ENCODE results near the gene RHBDL1. TPM values are rescaled to one million over a fixed set of nuclear protein-coding genes. Genes with fewer than 3 reads are reported as not detected.
"Not testable (repeated sequence)": the region's sequence is repeated elsewhere in the genome, so short reads cannot be mapped to it uniquely, and the experiment has no call there.

The RHBDL1 gene
- total RNA-seq, 1 donor from 2014 or later, result 3.0 TPM

GRCh38 chr16:709566-710499, 34.4 kb downstream of the RHBDL1 start:
- no peak for DNase-seq (ENCODE audit: low spot score)
- Mint-ChIP-seq H3K4me1 (ENCODE audit: low read depth) (peaks cover 12% of the 10 kb centered on the region), H3K4me3 (ENCODE audit: unreplicated experiment) (no peak overlapping the region), H3K27ac (ENCODE audit: unreplicated experiment) (no peak overlapping the region), H3K27me3 (ENCODE audit: low read depth) (peaks cover 21% of the 10 kb centered on the region), H3K9me3 (ENCODE audit: low read depth) (no peaks in the 10 kb centered on the region), H3K36me3 (ENCODE audit: low read depth) (no peaks in the 10 kb centered on the region)
- no peak for TF ChIP-seq CTCF (IDR thresholded peaks at IDR 0.05)

- Mint-ChIP-seq H3K4me3 (ENCODE audit: unreplicated experiment) (no peak overlapping the region), H3K4me1 (ENCODE audit: low read depth) (peaks cover 12% of the 10 kb centered on the region), H3K36me3 (ENCODE audit: low read depth) (no peaks in the 10 kb centered on the region), H3K27ac (ENCODE audit: unreplicated experiment) (no peak overlapping the region), H3K9me3 (ENCODE audit: low read depth) (no peaks in the 10 kb centered on the region), H3K27me3 (ENCODE audit: low read depth) (peaks cover 21% of the 10 kb centered on the region)
- DNase-seq (ENCODE audit: low spot score), result no peak
- TF ChIP-seq CTCF (IDR thresholded peaks at IDR 0.05), result no peak
These were observed 35.1 kb downstream of the RHBDL1 start for GRCh38 chr16:710500-711075.

GRCh38 chr16:711084-711483, 35.6 kb downstream of the RHBDL1 start:
- no peak for DNase-seq (ENCODE audit: low spot score)
- H3K4me1 Mint-ChIP-seq (ENCODE audit: low read depth), result peaks cover 16% of the 10 kb centered on the region
- no peaks in the 10 kb centered on the region for H3K9me3 Mint-ChIP-seq (ENCODE audit: low read depth)
- peaks cover 21% of the 10 kb centered on the region for H3K27me3 Mint-ChIP-seq (ENCODE audit: low read depth)
- no peak for TF ChIP-seq CTCF (IDR thresholded peaks at IDR 0.05)
- no peak overlapping the region for H3K27ac Mint-ChIP-seq (ENCODE audit: unreplicated experiment)
- H3K36me3 Mint-ChIP-seq (ENCODE audit: low read depth), result no peaks in the 10 kb centered on the region
- no peak overlapping the region for H3K4me3 Mint-ChIP-seq (ENCODE audit: unreplicated experiment)

GRCh38 chr16:711548-712320, 36.3 kb downstream of the RHBDL1 start:
- DNase-seq (ENCODE audit: low spot score), result no peak
- H3K27ac Mint-ChIP-seq (ENCODE audit: unreplicated experiment), result no peak overlapping the region
- H3K9me3 Mint-ChIP-seq (ENCODE audit: low read depth), result no peaks in the 10 kb centered on the region
- peaks cover 19% of the 10 kb centered on the region for H3K27me3 Mint-ChIP-seq (ENCODE audit: low read depth)
- peaks cover 20% of the 10 kb centered on the region for H3K4me1 Mint-ChIP-seq (ENCODE audit: low read depth)
- peak; percentile 94 for TF ChIP-seq CTCF (IDR thresholded peaks at IDR 0.05)
- H3K36me3 Mint-ChIP-seq (ENCODE audit: low read depth), result no peaks in the 10 kb centered on the region
- H3K4me3 Mint-ChIP-seq (ENCODE audit: unreplicated experiment), result no peak overlapping the region

- TF ChIP-seq CTCF (IDR thresholded peaks at IDR 0.05), result peak; percentile 81
- H3K4me3 Mint-ChIP-seq (ENCODE audit: unreplicated experiment); H3K9me3 Mint-ChIP-seq (ENCODE audit: low read depth); DNase-seq (ENCODE audit: low spot score); H3K36me3 Mint-ChIP-seq (ENCODE audit: low read depth): not testable (repeated sequence)
- Mint-ChIP-seq H3K27ac (ENCODE audit: unreplicated experiment) (peak overlapping the region; percentile 80), H3K27me3 (ENCODE audit: low read depth) (peaks cover 12% of the 10 kb centered on the region), H3K4me1 (ENCODE audit: low read depth) (peaks cover 20% of the 10 kb centered on the region)
These were observed 37.3 kb downstream of the RHBDL1 start for GRCh38 chr16:712740-713250.
